Karpas-422 (cell line): Measurements from ENCODE around the gene UBXN10. TPM values are rescaled to one million over a fixed set of nuclear protein-coding genes. Genes with fewer than 3 reads are reported as not detected.

Source experiments
- DNase-seq: peaks from one replicate; pipeline ENCODE4 v3.0.0-alpha.2; 2015
- H2AFZ ChIP-seq: fragments of 200-600 bp; sonication (generic); 2 replicates; pipeline ENCODE4 v1.6.1; 2014; ENCODE audit warnings: antibody characterized with exemption, low read length, mixed read lengths
- H3K27ac ChIP-seq: fragments of 200-600 bp; sonication (generic); 2 replicates; pipeline ENCODE4 v1.5.1; 2014; ENCODE audit warnings: mild to moderate bottlenecking, low read length, moderate library complexity
- H3K27me3 ChIP-seq: fragments of 200-600 bp; sonication (generic); 2 replicates; pipeline ENCODE4 v1.6.1; 2014; ENCODE audit warnings: low read length, mixed read lengths
- H3K36me3 ChIP-seq: fragments of 200-600 bp; sonication (generic); 2 replicates; pipeline ENCODE4 v1.6.1; 2014; ENCODE audit warnings: low read length, mixed read lengths; ENCODE audit not compliant: insufficient read depth
- H3K4me1 ChIP-seq: fragments of 200-600 bp; sonication (generic); 2 replicates; pipeline ENCODE4 v1.6.1; 2014; ENCODE audit warnings: mild to moderate bottlenecking, low read length, mixed read lengths
- H3K4me2 ChIP-seq: fragments of 200-600 bp; sonication (generic); 2 replicates; pipeline ENCODE4 v1.6.1; 2014; ENCODE audit warnings: low read length, low read depth, mild to moderate bottlenecking; ENCODE audit not compliant: poor library complexity, severe bottlenecking
- H3K4me3 ChIP-seq: fragments of 200-600 bp; sonication (generic); 2 replicates; pipeline ENCODE4 v1.5.1; 2014; ENCODE audit warnings: mild to moderate bottlenecking, antibody characterized with exemption, low read length, mixed read lengths
- H3K79me2 ChIP-seq: fragments of 200-600 bp; sonication (generic); 2 replicates; pipeline ENCODE4 v1.6.1; 2014; ENCODE audit warnings: mild to moderate bottlenecking, low read length, mixed read lengths
- H3K9ac ChIP-seq: fragments of 200-600 bp; sonication (generic); 2 replicates; pipeline ENCODE4 v1.6.0; 2014; ENCODE audit warnings: low read length
- H3K9me2 ChIP-seq: fragments of 200-600 bp; sonication (generic), shearing (Covaris generic); replicated peaks from 2 replicates; pipeline ENCODE4 v1.6.0; 2014; ENCODE audit warnings: mild to moderate bottlenecking, low read length, moderate library complexity; ENCODE audit not compliant: insufficient read depth
- H3K9me3 ChIP-seq: fragments of 300-700, 200-600 bp; sonication (generic); 2 replicates; pipeline ENCODE4 v1.6.1; 2014; ENCODE audit warnings: low read length, mixed read lengths
- H4K20me1 ChIP-seq: fragments of 200-600 bp; sonication (generic); 2 replicates; pipeline ENCODE4 v1.6.1; 2014; ENCODE audit warnings: mild to moderate bottlenecking, antibody characterized with exemption, low read length, low read depth; ENCODE audit not compliant: insufficient read depth
- total RNA-seq: library from RNA; depleted of rRNA; stranded (reverse); fragments of >200 nt; shearing (Covaris generic); gene quantifications from 2 replicates; pipeline ENCODE4 v1.2.3, GENCODE V29; 2014; ENCODE audit warnings: low replicate concordance; rRNA removed

Gene UBXN10
- total RNA-seq, 1 experiment from 2014 or later: not detected

GRCh38 chr1:20233866-20234265 is 48.0 kb downstream of the UBXN10 start:
- H3K9me2 ChIP-seq: no peaks in the 10 kb centered on the region
- no peaks in the 10 kb centered on the region for H3K36me3 ChIP-seq
- H3K27ac ChIP-seq: no peak overlapping the region
- H3K79me2 ChIP-seq: no peaks in the 10 kb centered on the region
- H3K9me3 ChIP-seq: no peaks in the 10 kb centered on the region
- H3K27me3 ChIP-seq: no peaks in the 10 kb centered on the region
- H3K9ac ChIP-seq: no peak overlapping the region
- H3K4me1 ChIP-seq: no peaks in the 10 kb centered on the region
- no peak for DNase-seq
- no peak overlapping the region for H3K4me2 ChIP-seq
- H3K4me3 ChIP-seq: no peak overlapping the region
- no peaks in the 10 kb centered on the region for H4K20me1 ChIP-seq
- H2AFZ ChIP-seq: no peak overlapping the region

DNA sequence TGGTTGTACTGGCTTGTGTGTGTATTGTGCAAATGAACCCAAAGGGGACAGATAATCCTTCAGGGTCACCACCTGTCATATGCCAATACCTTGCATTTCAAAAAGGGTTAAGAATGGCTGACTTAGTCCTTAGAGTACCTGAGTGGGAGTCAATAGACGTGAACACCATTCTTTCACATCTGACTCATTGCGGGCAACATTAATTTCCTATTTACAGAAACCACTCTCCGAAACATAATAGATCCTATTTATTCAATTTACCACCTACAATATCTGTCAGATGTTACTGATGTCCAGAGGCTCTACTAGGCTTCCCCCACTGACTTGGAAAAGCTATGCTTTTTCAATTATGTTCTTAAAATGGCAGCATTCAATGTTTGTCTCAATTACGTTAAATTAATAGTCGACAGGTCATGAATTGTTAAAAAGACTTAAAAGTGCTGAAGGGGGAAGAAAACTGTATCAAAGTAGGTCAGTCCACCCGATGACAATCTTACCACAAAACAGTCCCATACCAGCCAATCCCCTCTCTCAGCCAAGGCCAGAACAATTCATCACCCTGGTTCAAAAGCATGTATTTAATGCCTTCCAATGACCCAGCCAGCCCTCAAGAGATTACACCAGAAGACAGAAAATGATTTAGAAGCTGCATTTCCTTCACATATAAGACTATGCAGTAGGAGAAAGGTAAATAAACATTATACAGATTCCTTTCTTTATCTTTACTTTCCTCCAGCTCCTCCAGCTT is 49.1 kb downstream of the UBXN10 start:
- no peaks in the 10 kb centered on the region for H3K9me2 ChIP-seq
- no peak overlapping the region for H3K27ac ChIP-seq
- H3K9me3 ChIP-seq: no peaks in the 10 kb centered on the region
- no peaks in the 10 kb centered on the region for H3K4me1 ChIP-seq
- no peaks in the 10 kb centered on the region for H3K27me3 ChIP-seq
- no peak overlapping the region for H3K4me3 ChIP-seq
- H3K36me3 ChIP-seq: no peaks in the 10 kb centered on the region
- no peak for DNase-seq
- H3K4me2 ChIP-seq: no peak overlapping the region
- H3K9ac ChIP-seq: no peak overlapping the region
- no peak overlapping the region for H2AFZ ChIP-seq
- no peaks in the 10 kb centered on the region for H3K79me2 ChIP-seq
- H4K20me1 ChIP-seq: no peaks in the 10 kb centered on the region

DNA sequence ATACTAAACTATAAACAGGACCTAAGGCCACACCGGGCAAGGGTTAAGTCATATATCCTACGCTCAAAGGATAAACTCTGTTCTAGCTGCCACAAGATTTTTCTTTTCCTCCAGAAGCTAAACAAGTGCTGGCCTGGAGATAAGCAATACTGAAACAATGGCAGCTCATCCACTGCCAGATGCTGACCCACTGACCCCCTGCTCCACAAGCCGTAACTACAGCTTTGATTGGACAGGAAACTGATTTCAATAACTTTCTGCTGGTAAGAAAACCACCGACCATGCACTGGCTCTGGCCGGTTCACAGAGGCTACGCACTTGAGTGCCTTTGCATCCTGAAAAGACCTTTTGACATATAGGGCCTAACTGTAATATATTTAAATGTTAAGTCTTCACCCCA is 51.8 kb downstream of the UBXN10 start:
- Histone ChIP-seq H3K36me3 (no peaks in the 10 kb centered on the region), H3K27ac (no peak overlapping the region), H3K4me3 (no peak overlapping the region), H3K9me3 (no peaks in the 10 kb centered on the region), H3K4me2 (no peak overlapping the region), H3K9ac (no peak overlapping the region), H3K27me3 (no peaks in the 10 kb centered on the region), H3K79me2 (no peaks in the 10 kb centered on the region), H3K4me1 (no peaks in the 10 kb centered on the region), H3K9me2 (no peaks in the 10 kb centered on the region), H4K20me1 (no peaks in the 10 kb centered on the region), H2AFZ (no peak overlapping the region)
- DNase-seq: no peak

DNA sequence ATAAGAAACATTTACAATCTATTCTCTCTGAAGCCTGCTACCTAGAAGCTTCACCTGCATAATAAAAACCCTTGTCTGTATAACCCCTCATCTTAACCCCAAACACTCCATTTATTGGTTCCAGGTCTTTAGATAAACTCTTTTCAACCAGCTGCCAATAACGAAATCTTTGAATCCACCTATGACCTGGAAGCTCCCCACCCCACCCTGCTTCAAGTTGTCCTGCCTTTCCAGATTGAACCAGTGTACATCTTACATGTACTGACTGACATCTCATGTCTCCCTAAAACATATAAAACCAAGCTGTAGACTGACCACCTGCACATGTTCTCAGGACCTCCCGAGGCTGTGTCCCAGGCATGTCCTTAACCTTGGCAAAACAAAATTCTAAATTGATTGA is 54.1 kb downstream of the UBXN10 start:
- no peaks in the 10 kb centered on the region for H3K36me3 ChIP-seq
- H2AFZ ChIP-seq: no peak overlapping the region
- no peak for DNase-seq
- no peak overlapping the region for H3K4me3 ChIP-seq
- no peak overlapping the region for H3K9ac ChIP-seq
- H3K9me2 ChIP-seq: no peaks in the 10 kb centered on the region
- H3K9me3 ChIP-seq: no peaks in the 10 kb centered on the region
- H3K79me2 ChIP-seq: no peaks in the 10 kb centered on the region
- no peaks in the 10 kb centered on the region for H4K20me1 ChIP-seq
- H3K4me2 ChIP-seq: no peak overlapping the region
- no peaks in the 10 kb centered on the region for H3K27me3 ChIP-seq
- H3K27ac ChIP-seq: no peak overlapping the region
- no peaks in the 10 kb centered on the region for H3K4me1 ChIP-seq

DNA sequence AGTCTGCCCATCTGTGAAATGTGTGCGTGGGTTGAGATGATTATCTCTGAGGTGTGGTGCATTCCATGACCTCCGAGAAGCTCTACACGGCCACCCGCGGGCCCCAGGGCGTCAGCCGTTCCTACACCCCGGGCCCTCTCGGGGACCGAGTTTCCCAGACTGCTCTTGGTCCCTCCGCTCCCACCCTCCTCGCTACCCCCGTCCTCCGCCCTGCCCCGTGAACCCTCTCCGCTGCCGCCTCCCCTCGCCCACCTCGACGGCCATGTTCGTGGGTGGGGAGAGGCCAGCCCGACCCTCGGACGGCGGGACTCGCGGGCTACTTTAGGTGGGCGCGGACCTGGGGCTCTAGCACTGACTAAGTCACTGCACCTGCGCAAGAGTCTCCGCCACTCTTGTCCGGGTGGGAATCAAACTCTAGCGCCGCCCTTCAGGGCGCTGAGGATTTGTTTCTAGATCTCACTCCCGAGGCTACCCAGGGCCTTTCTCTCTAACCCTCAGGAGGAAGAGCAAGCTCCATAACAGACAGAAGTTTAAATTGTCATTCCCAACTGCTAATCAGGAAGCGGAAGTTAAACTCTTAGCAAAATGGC is 57.1 kb downstream of the UBXN10 start:
- H3K9me3 ChIP-seq: no peaks in the 10 kb centered on the region
- no peaks in the 10 kb centered on the region for H3K36me3 ChIP-seq
- H3K4me2 ChIP-seq: no peak overlapping the region
- H2AFZ ChIP-seq: no peak overlapping the region
- H3K4me1 ChIP-seq: no peaks in the 10 kb centered on the region
- no peak overlapping the region for H3K27ac ChIP-seq
- no peaks in the 10 kb centered on the region for H4K20me1 ChIP-seq
- H3K4me3 ChIP-seq: no peak overlapping the region
- H3K9ac ChIP-seq: no peak overlapping the region
- H3K27me3 ChIP-seq: no peaks in the 10 kb centered on the region
- H3K79me2 ChIP-seq: no peaks in the 10 kb centered on the region
- DNase-seq: no peak
- H3K9me2 ChIP-seq: no peaks in the 10 kb centered on the region

Other genes starting within 250 kb of the UBXN10 start
- gene PLA2G2A, start 206.5 kb upstream of the UBXN10 start, total RNA-seq: not detected in 2 replicates
- not detected in 2 replicates for gene PLA2G5, start 115.9 kb upstream of the UBXN10 start, total RNA-seq
- not detected in 2 replicates for gene PLA2G2D, start 66.6 kb upstream of the UBXN10 start, total RNA-seq
- gene PLA2G2F, start 46.8 kb upstream of the UBXN10 start, total RNA-seq: not detected in 2 replicates
- not detected in 2 replicates for gene PLA2G2C, start 422 bp downstream of the UBXN10 start, total RNA-seq
- not detected in 2 replicates for gene VWA5B1, start 104.8 kb downstream of the UBXN10 start, total RNA-seq